Upper lobe of right lung (tissue), 1 donor: ENCODE results near the gene ASIC1. TPM values are rescaled to one million over a fixed set of nuclear protein-coding genes. Genes with fewer than 3 reads are reported as not detected.

Experiments used
- ATAC-seq: fragments of 200-7000 bp; cut with Tn5 transposase; one replicate; pipeline ENCODE4 v1.9.1; 2020; ENCODE audit warnings: mild to moderate bottlenecking, moderate library complexity
- DNase-seq: peaks from one replicate; pipeline ENCODE4 v3.0.0-alpha.2; 2020
- H3K27ac ChIP-seq: fragments of 200-600 bp; one replicate; pipeline ENCODE4 v1.8.0; 2022
- H3K27me3 ChIP-seq: fragments of 200-600 bp; one replicate; pipeline ENCODE4 v1.8.0; 2022; ENCODE audit warnings: mild to moderate bottlenecking
- H3K36me3 ChIP-seq: fragments of 200-600 bp; one replicate; pipeline ENCODE4 v1.8.0; 2022
- H3K4me1 ChIP-seq: fragments of 200-600 bp; one replicate; pipeline ENCODE4 v1.8.0; 2022
- H3K4me3 ChIP-seq: fragments of 200-600 bp; one replicate; pipeline ENCODE4 v1.8.0; 2022; ENCODE audit warnings: mild to moderate bottlenecking
- H3K9me3 ChIP-seq: fragments of 200-600 bp; one replicate; pipeline ENCODE4 v1.8.0; 2022
- CTCF ChIP-seq: fragments of 200-600 bp; IDR thresholded peaks from one replicate; pipeline ENCODE4 v1.8.0; 2022; ENCODE audit warnings: antibody characterized with exemption
- intact Hi-C: fragments of 100-400 bp; cut with DNase I; formaldehyde crosslinking; loops from one replicate; pipeline ENCODE4 v1.11.0; 2022
- total RNA-seq: library from RNA; stranded (reverse); fragmentation: NEBNext Ultra II Directional; extraction: Animal tissue kit (Norgen Biotek cat#: 25700); gene quantifications from one replicate; pipeline ENCODE4 v1.2.1, GENCODE V29; 2021
- donor health status: DM: no; HTN: yes; CAD: no; lungs with severe emphysema.

Gene ASIC1
- total RNA-seq, 1 donor from 2014 or later = 0.35 TPM

DNA sequence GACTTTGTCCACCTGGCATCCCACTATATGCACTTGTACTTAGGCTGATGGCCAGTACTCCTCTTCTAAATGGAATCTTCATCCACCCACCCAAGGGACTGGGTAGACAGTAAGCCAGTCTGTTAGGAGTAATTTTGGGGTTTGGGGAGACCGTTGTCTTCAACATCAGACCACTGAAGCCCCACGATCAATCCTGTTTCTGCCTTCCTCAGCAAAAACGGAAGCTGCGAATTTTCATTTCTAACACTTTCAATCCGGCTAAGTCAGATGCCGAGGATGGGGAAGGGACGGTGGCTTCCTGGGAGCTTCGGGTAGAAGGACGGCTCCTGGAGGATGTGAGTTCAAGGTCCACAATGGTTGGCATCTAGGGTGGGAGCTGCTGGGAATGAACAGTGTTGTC, 29.8 kb downstream of the ASIC1 start:
- no peak overlapping the region for H3K27ac ChIP-seq
- H3K27me3 ChIP-seq = no peaks in the 10 kb centered on the region
- intact Hi-C loops = no loop called here
- H3K4me3 ChIP-seq = no peak overlapping the region
- TF ChIP-seq CTCF = no peak
- H3K4me1 ChIP-seq = peaks cover 8% of the 10 kb centered on the region
- DNase-seq (no peak), ATAC-seq (no peak)
- H3K36me3 ChIP-seq = peaks cover 57% of the 10 kb centered on the region
- H3K9me3 ChIP-seq = no peaks in the 10 kb centered on the region

GRCh38 chr12:50087995-50088394, 30.6 kb downstream of the ASIC1 start:
- Histone ChIP-seq H3K4me1 (peaks cover 8% of the 10 kb centered on the region), H3K27ac (no peak overlapping the region), H3K4me3 (no peak overlapping the region), H3K36me3 (peaks cover 66% of the 10 kb centered on the region), H3K9me3 (no peaks in the 10 kb centered on the region), H3K27me3 (no peaks in the 10 kb centered on the region)
- TF ChIP-seq CTCF = no peak
- intact Hi-C loops = no loop called here
- DNase-seq (no peak), ATAC-seq (no peak)

- Histone ChIP-seq H3K36me3 (peaks cover 73% of the 10 kb centered on the region), H3K4me3 (no peak overlapping the region)
- peak; percentile 55 for ATAC-seq
Measured at GRCh38 chr12:50088577-50089335, 31.4 kb downstream of the ASIC1 start.

DNA sequence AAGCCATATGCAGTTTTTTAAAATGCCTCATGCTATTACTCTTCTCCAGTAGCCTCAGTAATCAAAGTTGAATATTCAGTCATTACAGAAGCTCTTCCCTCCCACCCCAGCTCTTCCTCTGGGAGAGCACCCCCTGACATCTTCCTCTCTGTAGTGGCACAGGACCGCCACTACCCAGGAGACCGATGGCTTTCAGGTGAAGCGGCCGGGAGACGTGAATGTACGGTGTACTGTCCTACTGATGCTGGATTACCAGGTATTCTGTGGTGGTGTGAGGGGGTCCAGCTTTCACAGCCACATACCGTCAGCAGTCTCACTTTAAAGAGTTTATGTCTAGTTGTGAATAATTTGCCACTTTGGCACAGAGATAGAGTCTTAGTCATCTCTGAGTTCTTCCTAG, 32.3 kb downstream of the ASIC1 start:
- Histone ChIP-seq H3K4me1 (peaks cover 5% of the 10 kb centered on the region), H3K27ac (no peak overlapping the region), H3K9me3 (no peaks in the 10 kb centered on the region), H3K36me3 (peaks cover 83% of the 10 kb centered on the region), H3K27me3 (no peaks in the 10 kb centered on the region), H3K4me3 (no peak overlapping the region)
- ATAC-seq (no peak), DNase-seq (no peak)
- TF ChIP-seq CTCF = no peak
- intact Hi-C loops = no loop called here

More at GRCh38 chr12:50088577-50089335, 31.4 kb downstream of the ASIC1 start:
- intact Hi-C loops = no loop called here
- H3K27me3 ChIP-seq = no peaks in the 10 kb centered on the region
- H3K27ac ChIP-seq = no peak overlapping the region
- TF ChIP-seq CTCF = peak; percentile 79
- no peak for DNase-seq
- no peaks in the 10 kb centered on the region for H3K9me3 ChIP-seq
- H3K4me1 ChIP-seq = peaks cover 8% of the 10 kb centered on the region

- no peak for ATAC-seq
- peaks cover 5% of the 10 kb centered on the region for H3K4me1 ChIP-seq
- H3K9me3 ChIP-seq = no peaks in the 10 kb centered on the region
- H3K4me3 ChIP-seq = no peak overlapping the region
- intact Hi-C loops = no loop called here
- H3K27me3 ChIP-seq = no peaks in the 10 kb centered on the region
- no peak overlapping the region for H3K27ac ChIP-seq
- DNase-seq = no peak
- H3K36me3 ChIP-seq = peaks cover 90% of the 10 kb centered on the region
- no peak for TF ChIP-seq CTCF
Measured at GRCh38 chr12:50090391-50090790, 33.0 kb downstream of the ASIC1 start.
